DOHH2 (cell line): Measurements from ENCODE around the gene DCAF6.

Source experiments
- H3F3A ChIP-seq: fragments of 200-600 bp; sonication (generic), shearing (Covaris generic); 2 replicates; pipeline ENCODE4 v1.6.0; 2016; ENCODE audit warnings: antibody characterized with exemption, mild to moderate bottlenecking; ENCODE audit not compliant: control insufficient read depth, insufficient read depth
- H3K27ac ChIP-seq: fragments of 200-600 bp; sonication (generic); 2 replicates; pipeline ENCODE4 v1.5.1; 2014; ENCODE audit warnings: low read depth, mild to moderate bottlenecking, low read length, moderate library complexity
- H3K27me3 ChIP-seq: fragments of 200-600 bp; sonication (generic); 2 replicates; pipeline ENCODE4 v1.6.1; 2014; ENCODE audit warnings: mild to moderate bottlenecking, low read length, mixed read lengths; ENCODE audit not compliant: control insufficient read depth
- H3K36me3 ChIP-seq: fragments of 200-600 bp; sonication (generic); 2 replicates; pipeline ENCODE4 v1.6.1; 2014; ENCODE audit warnings: mild to moderate bottlenecking, low read length, moderate library complexity, mixed read lengths; ENCODE audit not compliant: control insufficient read depth
- H3K4me1 ChIP-seq: fragments of 200-600 bp; sonication (generic); 2 replicates; pipeline ENCODE4 v1.6.1; 2014; ENCODE audit warnings: mild to moderate bottlenecking, low read length, mixed read lengths; ENCODE audit not compliant: control insufficient read depth
- H3K4me2 ChIP-seq: fragments of 200-600 bp; sonication (generic); 2 replicates; pipeline ENCODE4 v1.6.0; 2014; ENCODE audit warnings: mild to moderate bottlenecking, low read length, moderate library complexity
- H3K4me3 ChIP-seq: fragments of 200-600 bp; sonication (generic); 2 replicates; pipeline ENCODE4 v1.5.1; 2014; ENCODE audit warnings: mild to moderate bottlenecking, low read length, mixed read lengths
- H3K79me2 ChIP-seq: fragments of 200-600 bp; sonication (generic); 2 replicates; pipeline ENCODE4 v1.6.1; 2014; ENCODE audit warnings: mild to moderate bottlenecking, low read length, mixed read lengths; ENCODE audit not compliant: control insufficient read depth
- H3K9me2 ChIP-seq: fragments of 200-600 bp; sonication (generic); replicated peaks from 2 replicates; pipeline ENCODE4 v1.6.1; 2014; ENCODE audit warnings: mild to moderate bottlenecking, low read length, mixed read lengths; ENCODE audit not compliant: control insufficient read depth
- H3K9me3 ChIP-seq: fragments of 200-600 bp; sonication (generic); 2 replicates; pipeline ENCODE4 v1.6.1; 2014; ENCODE audit warnings: antibody characterized with exemption, low read length, mixed read lengths; ENCODE audit not compliant: control insufficient read depth, insufficient read depth
- H4K20me1 ChIP-seq: fragments of 200-600 bp; sonication (generic); 2 replicates; pipeline ENCODE4 v1.6.0; 2014; ENCODE audit warnings: low read depth, mild to moderate bottlenecking, antibody characterized with exemption, low read length, moderate library complexity; ENCODE audit not compliant: control insufficient read depth, insufficient read depth
- EZH2phosphoT487 ChIP-seq: fragments of 200-600 bp; sonication (generic); IDR thresholded peaks from 2 replicates; pipeline ENCODE4 v1.6.1; 2017; ENCODE audit warnings: borderline replicate concordance, mild to moderate bottlenecking, antibody characterized with exemption, low read length, moderate library complexity, mixed read lengths
- TF ChIP-seq, protein P1 (sequence below): fragments of 200-600 bp; sonication (generic); IDR thresholded peaks from one replicate; pipeline ENCODE4 v1.5.1; 2014; ENCODE audit warnings: antibody characterized with exemption, mild to moderate bottlenecking, low read depth, low read length; ENCODE audit not compliant: poor library complexity, severe bottlenecking

The DCAF6 gene

DNA sequence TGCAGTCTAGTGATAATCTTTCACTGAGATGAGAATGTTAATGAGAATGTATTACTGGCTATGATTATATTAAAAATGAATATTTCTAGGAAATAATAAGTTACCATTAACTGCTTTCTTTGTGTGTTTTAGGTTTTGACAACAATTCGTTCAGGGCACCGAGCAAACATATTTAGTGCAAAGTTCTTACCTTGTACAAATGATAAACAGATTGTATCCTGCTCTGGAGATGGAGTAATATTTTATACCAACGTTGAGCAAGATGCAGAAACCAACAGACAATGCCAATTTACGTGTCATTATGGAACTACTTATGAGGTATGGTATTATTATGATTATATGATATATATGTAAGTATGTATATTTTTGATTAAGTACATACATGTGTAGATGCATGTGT is 38.2 kb downstream of the DCAF6 start:
- Histone ChIP-seq H3F3A (0 out of 2 replicates have a peak, but pooled peaks cover 4% of the 10 kb centered on the region), H3K4me2 (no peak overlapping the region), H3K79me2 (no peaks in the 10 kb centered on the region), H4K20me1 (no peaks in the 10 kb centered on the region), H3K36me3 (peaks cover 23% of the 10 kb centered on the region), H3K9me2 (no peaks in the 10 kb centered on the region), H3K27me3 (no peaks in the 10 kb centered on the region), H3K9me3 (no peaks in the 10 kb centered on the region), H3K4me1 (no peaks in the 10 kb centered on the region), H3K27ac (no peak overlapping the region), H3K4me3 (no peak overlapping the region)
- no peak for TF ChIP-seq EZH2phosphoT487
- TF ChIP-seq, protein P1, sequence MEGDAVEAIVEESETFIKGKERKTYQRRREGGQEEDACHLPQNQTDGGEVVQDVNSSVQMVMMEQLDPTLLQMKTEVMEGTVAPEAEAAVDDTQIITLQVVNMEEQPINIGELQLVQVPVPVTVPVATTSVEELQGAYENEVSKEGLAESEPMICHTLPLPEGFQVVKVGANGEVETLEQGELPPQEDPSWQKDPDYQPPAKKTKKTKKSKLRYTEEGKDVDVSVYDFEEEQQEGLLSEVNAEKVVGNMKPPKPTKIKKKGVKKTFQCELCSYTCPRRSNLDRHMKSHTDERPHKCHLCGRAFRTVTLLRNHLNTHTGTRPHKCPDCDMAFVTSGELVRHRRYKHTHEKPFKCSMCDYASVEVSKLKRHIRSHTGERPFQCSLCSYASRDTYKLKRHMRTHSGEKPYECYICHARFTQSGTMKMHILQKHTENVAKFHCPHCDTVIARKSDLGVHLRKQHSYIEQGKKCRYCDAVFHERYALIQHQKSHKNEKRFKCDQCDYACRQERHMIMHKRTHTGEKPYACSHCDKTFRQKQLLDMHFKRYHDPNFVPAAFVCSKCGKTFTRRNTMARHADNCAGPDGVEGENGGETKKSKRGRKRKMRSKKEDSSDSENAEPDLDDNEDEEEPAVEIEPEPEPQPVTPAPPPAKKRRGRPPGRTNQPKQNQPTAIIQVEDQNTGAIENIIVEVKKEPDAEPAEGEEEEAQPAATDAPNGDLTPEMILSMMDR: no peak

DNA sequence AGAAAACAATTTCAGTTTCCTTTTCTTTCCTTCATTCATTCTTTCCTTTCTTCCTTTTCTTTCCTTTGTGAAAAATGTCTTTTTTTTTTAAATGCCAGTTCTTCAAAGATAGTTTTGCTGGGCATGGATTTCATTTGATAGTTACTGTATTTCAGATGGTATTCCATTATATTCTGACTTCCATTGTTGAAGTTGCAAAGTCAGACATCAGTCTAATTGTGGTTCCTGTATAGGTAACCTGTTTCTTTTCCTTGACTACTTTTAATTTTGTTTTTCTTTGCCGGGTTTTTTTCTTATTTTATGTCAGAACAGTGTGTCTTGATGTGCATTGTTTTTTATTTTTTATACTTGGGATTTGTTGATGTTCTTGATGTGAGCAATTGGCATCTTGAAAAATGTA is 40.8 kb downstream of the DCAF6 start:
- H3K9me2 ChIP-seq: no peaks in the 10 kb centered on the region
- no peak overlapping the region for H3K4me3 ChIP-seq
- H3K4me1 ChIP-seq: no peaks in the 10 kb centered on the region
- 0 out of 2 replicates have a peak, but pooled peaks cover 4% of the 10 kb centered on the region for H3F3A ChIP-seq
- no peak overlapping the region for H3K4me2 ChIP-seq
- H3K27ac ChIP-seq: no peak overlapping the region
- H4K20me1 ChIP-seq: no peaks in the 10 kb centered on the region
- no peaks in the 10 kb centered on the region for H3K79me2 ChIP-seq
- TF ChIP-seq EZH2phosphoT487: no peak
- TF ChIP-seq, protein P1: no peak
- no peaks in the 10 kb centered on the region for H3K9me3 ChIP-seq
- H3K27me3 ChIP-seq: no peaks in the 10 kb centered on the region
- H3K36me3 ChIP-seq: peaks cover 27% of the 10 kb centered on the region

DNA sequence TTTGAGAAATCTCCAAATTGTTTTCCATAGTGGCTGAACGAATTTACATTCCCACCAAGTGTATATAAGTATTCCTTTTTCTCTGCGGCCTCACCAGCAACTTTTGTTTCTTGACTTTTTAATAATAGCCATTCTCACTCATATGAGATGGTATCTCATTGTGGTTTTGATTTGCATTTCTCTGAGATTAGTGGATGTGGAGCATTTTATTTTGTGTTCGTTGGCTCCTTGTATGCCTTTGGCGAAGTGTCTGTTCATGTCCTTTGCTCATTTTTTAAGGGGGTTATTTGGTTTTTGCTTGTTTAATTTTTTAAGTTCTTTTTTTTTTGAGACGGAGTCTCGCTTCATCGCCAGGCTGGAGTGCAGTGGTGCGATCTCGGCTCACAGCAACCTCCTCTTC is 45.5 kb downstream of the DCAF6 start:
- TF ChIP-seq, protein P1: no peak
- no peak for TF ChIP-seq EZH2phosphoT487
- peaks cover 10% of the 10 kb centered on the region; the same call in 1 of the 2 replicates for H3K79me2 ChIP-seq

More for the DNA sequence above, 45.5 kb downstream of the DCAF6 start:
- H4K20me1 ChIP-seq: no peaks in the 10 kb centered on the region
- no peak overlapping the region for H3K4me2 ChIP-seq
- no peaks in the 10 kb centered on the region for H3K9me3 ChIP-seq
- peaks cover 10% of the 10 kb centered on the region for H3K36me3 ChIP-seq
- H3F3A ChIP-seq: no peaks in the 10 kb centered on the region
- H3K4me1 ChIP-seq: no peaks in the 10 kb centered on the region
- no peak overlapping the region for H3K4me3 ChIP-seq
- no peaks in the 10 kb centered on the region for H3K27me3 ChIP-seq
- H3K9me2 ChIP-seq: no peaks in the 10 kb centered on the region
- H3K27ac ChIP-seq: no peak overlapping the region
